ENCODE data around the gene GRM1.

The GRM1 gene

DNA sequence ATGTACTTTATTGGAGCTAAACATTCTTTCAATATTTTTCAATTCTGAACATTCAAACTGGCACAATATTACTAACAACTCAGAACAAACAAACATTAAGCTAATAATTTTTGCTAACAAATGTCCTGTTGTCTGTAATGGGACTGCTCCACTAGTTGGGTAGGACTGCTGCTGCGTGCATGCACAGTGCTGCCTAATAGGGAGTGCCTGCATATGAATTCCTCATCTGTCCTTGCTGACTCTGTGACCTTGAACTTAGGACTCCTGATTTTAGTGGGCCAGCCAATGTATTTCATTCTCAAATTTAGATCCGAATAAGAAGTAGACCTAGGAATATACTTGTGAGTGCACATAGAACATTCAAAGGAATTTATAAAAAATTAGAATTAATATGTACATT, 318.2 kb downstream of the GRM1 start:
- TF ChIP-seq, protein P1, sequence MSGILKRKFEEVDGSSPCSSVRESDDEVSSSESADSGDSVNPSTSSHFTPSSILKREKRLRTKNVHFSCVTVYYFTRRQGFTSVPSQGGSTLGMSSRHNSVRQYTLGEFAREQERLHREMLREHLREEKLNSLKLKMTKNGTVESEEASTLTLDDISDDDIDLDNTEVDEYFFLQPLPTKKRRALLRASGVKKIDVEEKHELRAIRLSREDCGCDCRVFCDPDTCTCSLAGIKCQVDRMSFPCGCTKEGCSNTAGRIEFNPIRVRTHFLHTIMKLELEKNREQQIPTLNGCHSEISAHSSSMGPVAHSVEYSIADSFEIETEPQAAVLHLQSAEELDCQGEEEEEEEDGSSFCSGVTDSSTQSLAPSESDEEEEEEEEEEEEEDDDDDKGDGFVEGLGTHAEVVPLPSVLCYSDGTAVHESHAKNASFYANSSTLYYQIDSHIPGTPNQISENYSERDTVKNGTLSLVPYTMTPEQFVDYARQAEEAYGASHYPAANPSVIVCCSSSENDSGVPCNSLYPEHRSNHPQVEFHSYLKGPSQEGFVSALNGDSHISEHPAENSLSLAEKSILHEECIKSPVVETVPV (CRISPR knock-in tag; IDR thresholded peaks at IDR 0.05), result no peak
- TF ChIP-seq RARB (CRISPR knock-in tag; IDR thresholded peaks at IDR 0.05) (no peak), ZFP3 (CRISPR knock-in tag; IDR thresholded peaks at IDR 0.05) (no peak), TOX (CRISPR knock-in tag; IDR thresholded peaks at IDR 0.05; ENCODE audit: borderline replicate concordance) (no peak), OSR1 (CRISPR knock-in tag; IDR thresholded peaks at IDR 0.05) (no peak), ISL1 (CRISPR knock-in tag; IDR thresholded peaks at IDR 0.05) (no peak), TCF4 (CRISPR knock-in tag; IDR thresholded peaks at IDR 0.05; ENCODE audit: borderline replicate concordance) (no peak), PPARA (CRISPR knock-in tag; IDR thresholded peaks at IDR 0.05; ENCODE audit: borderline replicate concordance) (no peak), ZNF8 (CRISPR knock-in tag; IDR thresholded peaks at IDR 0.05) (no peak), ZFP30 (CRISPR knock-in tag; IDR thresholded peaks at IDR 0.05) (no peak), ZNF565 (CRISPR knock-in tag; conservative IDR thresholded peaks at IDR 0.05; ENCODE audit: low read depth) (no peak), GLIS3 (CRISPR knock-in tag; IDR thresholded peaks at IDR 0.05) (no peak)
- TF ChIP-seq, protein P2, sequence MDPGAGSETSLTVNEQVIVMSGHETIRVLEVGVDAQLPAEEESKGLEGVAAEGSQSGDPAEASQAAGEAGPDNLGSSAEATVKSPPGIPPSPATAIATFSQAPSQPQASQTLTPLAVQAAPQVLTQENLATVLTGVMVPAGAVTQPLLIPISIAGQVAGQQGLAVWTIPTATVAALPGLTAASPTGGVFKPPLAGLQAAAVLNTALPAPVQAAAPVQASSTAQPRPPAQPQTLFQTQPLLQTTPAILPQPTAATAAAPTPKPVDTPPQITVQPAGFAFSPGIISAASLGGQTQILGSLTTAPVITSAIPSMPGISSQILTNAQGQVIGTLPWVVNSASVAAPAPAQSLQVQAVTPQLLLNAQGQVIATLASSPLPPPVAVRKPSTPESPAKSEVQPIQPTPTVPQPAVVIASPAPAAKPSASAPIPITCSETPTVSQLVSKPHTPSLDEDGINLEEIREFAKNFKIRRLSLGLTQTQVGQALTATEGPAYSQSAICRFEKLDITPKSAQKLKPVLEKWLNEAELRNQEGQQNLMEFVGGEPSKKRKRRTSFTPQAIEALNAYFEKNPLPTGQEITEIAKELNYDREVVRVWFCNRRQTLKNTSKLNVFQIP (CRISPR knock-in tag; IDR thresholded peaks at IDR 0.05; ENCODE audit: borderline replicate concordance, low read depth), result no peak
- TF ChIP-seq, protein P3, sequence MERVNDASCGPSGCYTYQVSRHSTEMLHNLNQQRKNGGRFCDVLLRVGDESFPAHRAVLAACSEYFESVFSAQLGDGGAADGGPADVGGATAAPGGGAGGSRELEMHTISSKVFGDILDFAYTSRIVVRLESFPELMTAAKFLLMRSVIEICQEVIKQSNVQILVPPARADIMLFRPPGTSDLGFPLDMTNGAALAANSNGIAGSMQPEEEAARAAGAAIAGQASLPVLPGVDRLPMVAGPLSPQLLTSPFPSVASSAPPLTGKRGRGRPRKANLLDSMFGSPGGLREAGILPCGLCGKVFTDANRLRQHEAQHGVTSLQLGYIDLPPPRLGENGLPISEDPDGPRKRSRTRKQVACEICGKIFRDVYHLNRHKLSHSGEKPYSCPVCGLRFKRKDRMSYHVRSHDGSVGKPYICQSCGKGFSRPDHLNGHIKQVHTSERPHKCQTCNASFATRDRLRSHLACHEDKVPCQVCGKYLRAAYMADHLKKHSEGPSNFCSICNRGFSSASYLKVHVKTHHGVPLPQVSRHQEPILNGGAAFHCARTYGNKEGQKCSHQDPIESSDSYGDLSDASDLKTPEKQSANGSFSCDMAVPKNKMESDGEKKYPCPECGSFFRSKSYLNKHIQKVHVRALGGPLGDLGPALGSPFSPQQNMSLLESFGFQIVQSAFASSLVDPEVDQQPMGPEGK (CRISPR knock-in tag; IDR thresholded peaks at IDR 0.05; ENCODE audit: borderline replicate concordance), result no peak
- TF ChIP-seq, protein P4, sequence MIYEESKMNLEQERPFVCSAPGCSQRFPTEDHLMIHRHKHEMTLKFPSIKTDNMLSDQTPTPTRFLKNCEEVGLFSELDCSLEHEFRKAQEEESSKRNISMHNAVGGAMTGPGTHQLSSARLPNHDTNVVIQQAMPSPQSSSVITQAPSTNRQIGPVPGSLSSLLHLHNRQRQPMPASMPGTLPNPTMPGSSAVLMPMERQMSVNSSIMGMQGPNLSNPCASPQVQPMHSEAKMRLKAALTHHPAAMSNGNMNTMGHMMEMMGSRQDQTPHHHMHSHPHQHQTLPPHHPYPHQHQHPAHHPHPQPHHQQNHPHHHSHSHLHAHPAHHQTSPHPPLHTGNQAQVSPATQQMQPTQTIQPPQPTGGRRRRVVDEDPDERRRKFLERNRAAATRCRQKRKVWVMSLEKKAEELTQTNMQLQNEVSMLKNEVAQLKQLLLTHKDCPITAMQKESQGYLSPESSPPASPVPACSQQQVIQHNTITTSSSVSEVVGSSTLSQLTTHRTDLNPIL (CRISPR knock-in tag; IDR thresholded peaks at IDR 0.05; ENCODE audit: low read depth), result no peak
- no peak for ATAC-seq

DNA sequence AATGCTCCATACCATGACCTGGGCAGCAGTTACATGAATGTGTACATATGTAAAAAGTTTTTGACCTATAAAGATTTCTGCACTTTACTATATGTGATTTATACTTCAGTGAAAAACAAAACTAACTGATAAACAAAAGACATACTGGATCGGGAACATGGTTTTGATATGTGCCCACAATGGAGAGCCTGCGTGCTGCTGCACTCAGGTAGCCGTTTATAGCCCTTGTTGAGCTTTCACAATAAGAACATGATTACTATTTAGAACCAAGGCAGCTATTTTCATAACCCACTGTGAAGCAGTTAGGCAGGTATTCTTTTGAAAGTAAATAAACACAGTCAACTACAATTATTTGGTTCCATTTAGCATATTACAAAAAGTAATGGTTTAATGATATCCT, 318.8 kb downstream of the GRM1 start:
- TF ChIP-seq ZNF70 (CRISPR knock-in tag; IDR thresholded peaks at IDR 0.05) (no peak), TCF4 (CRISPR knock-in tag; IDR thresholded peaks at IDR 0.05; ENCODE audit: borderline replicate concordance) (no peak), BACH2 (CRISPR knock-in tag; IDR thresholded peaks at IDR 0.05; ENCODE audit: borderline replicate concordance) (no peak), ZFP3 (CRISPR knock-in tag; IDR thresholded peaks at IDR 0.05) (no peak)
- TF ChIP-seq, protein P3 (CRISPR knock-in tag; IDR thresholded peaks at IDR 0.05; ENCODE audit: borderline replicate concordance), result no peak
- TF ChIP-seq, protein P5, sequence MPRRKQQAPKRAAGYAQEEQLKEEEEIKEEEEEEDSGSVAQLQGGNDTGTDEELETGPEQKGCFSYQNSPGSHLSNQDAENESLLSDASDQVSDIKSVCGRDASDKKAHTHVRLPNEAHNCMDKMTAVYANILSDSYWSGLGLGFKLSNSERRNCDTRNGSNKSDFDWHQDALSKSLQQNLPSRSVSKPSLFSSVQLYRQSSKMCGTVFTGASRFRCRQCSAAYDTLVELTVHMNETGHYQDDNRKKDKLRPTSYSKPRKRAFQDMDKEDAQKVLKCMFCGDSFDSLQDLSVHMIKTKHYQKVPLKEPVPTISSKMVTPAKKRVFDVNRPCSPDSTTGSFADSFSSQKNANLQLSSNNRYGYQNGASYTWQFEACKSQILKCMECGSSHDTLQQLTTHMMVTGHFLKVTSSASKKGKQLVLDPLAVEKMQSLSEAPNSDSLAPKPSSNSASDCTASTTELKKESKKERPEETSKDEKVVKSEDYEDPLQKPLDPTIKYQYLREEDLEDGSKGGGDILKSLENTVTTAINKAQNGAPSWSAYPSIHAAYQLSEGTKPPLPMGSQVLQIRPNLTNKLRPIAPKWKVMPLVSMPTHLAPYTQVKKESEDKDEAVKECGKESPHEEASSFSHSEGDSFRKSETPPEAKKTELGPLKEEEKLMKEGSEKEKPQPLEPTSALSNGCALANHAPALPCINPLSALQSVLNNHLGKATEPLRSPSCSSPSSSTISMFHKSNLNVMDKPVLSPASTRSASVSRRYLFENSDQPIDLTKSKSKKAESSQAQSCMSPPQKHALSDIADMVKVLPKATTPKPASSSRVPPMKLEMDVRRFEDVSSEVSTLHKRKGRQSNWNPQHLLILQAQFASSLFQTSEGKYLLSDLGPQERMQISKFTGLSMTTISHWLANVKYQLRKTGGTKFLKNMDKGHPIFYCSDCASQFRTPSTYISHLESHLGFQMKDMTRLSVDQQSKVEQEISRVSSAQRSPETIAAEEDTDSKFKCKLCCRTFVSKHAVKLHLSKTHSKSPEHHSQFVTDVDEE (CRISPR knock-in tag; IDR thresholded peaks at IDR 0.05), result no peak
- ATAC-seq, result no peak

DNA sequence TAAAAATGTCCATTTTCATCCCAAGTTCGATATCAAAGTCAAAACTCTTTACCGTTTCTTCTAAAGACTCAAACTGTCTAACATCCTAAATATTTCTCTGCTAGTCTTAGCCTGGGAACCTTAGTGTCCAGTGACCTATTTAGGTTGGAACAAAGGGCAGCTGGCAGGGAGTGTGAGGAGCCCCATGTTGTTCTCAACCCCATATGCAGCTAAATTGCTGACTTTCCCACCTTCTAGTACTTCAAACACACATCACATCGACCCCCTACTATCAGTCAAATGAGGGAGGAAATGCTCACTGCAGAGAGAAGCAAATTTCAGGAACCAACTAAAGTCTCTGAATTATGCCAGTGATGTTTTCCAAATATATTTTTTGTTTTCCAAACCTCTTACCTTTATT, 322.2 kb downstream of the GRM1 start:
- TF ChIP-seq ZFP3 (CRISPR knock-in tag; IDR thresholded peaks at IDR 0.05), result no peak
- ATAC-seq, result no peak

Data from SK-N-SH treated with all-trans-retinoic acid at 6 μM for 48 hours (cell line).